Measurements from ENCODE around the gene SFI1.
"Not testable (repeated sequence)": the region's sequence is repeated elsewhere in the genome, so short reads cannot be mapped to it uniquely, and the experiment has no call there.

The SFI1 gene

GRCh38 chr22:31461699-31462098 is 34.6 kb upstream of the SFI1 start:
- no peak overlapping the region for H3K4me3 ChIP-seq (ENCODE audit: low read length)
- DNase-seq (ENCODE audit: low read depth) = no peak
- TF ChIP-seq CTCF (conservative IDR thresholded peaks at IDR 0.05; ENCODE audit: low read depth, low read length) = no peak

GRCh38 chr22:31465307-31465706 is 31.0 kb upstream of the SFI1 start:
- H3K4me3 ChIP-seq (ENCODE audit: low read length) = no peak overlapping the region
- no peak for TF ChIP-seq CTCF (conservative IDR thresholded peaks at IDR 0.05; ENCODE audit: low read depth, low read length)
- no peak for DNase-seq (ENCODE audit: low read depth)

GRCh38 chr22:31474743-31475142 is 21.6 kb upstream of the SFI1 start:
- H3K4me3 ChIP-seq (ENCODE audit: low read length) = no peak overlapping the region
- no peak for DNase-seq (ENCODE audit: low read depth)
- no peak for TF ChIP-seq CTCF (conservative IDR thresholded peaks at IDR 0.05; ENCODE audit: low read depth, low read length)

GRCh38 chr22:31475800-31476199 is 20.5 kb upstream of the SFI1 start:
- no peak for TF ChIP-seq CTCF (conservative IDR thresholded peaks at IDR 0.05; ENCODE audit: low read depth, low read length)
- no peak overlapping the region for H3K4me3 ChIP-seq (ENCODE audit: low read length)
- DNase-seq (ENCODE audit: low read depth) = no peak

GRCh38 chr22:31477329-31477728 is 19.0 kb upstream of the SFI1 start:
- no peak for DNase-seq (ENCODE audit: low read depth)
- TF ChIP-seq CTCF (conservative IDR thresholded peaks at IDR 0.05; ENCODE audit: low read depth, low read length) = no peak

GRCh38 chr22:31481129-31481528 is 15.2 kb upstream of the SFI1 start:
- no peak overlapping the region for H3K4me3 ChIP-seq (ENCODE audit: low read length)
- TF ChIP-seq CTCF (conservative IDR thresholded peaks at IDR 0.05; ENCODE audit: low read depth, low read length) = no peak
- no peak for DNase-seq (ENCODE audit: low read depth)

More at GRCh38 chr22:31477329-31477728, 19.0 kb upstream of the SFI1 start:
- no peak overlapping the region for H3K4me3 ChIP-seq (ENCODE audit: low read length)

- H3K4me3 ChIP-seq (ENCODE audit: low read length); DNase-seq (ENCODE audit: low read depth): not testable (repeated sequence)
These were observed 13.9 kb upstream of the SFI1 start for GRCh38 chr22:31482470-31482869.

GRCh38 chr22:31486369-31486768 is 10.0 kb upstream of the SFI1 start:
- not testable (repeated sequence) for DNase-seq (ENCODE audit: low read depth); H3K4me3 ChIP-seq (ENCODE audit: low read length)

Data from retinal pigment epithelial cell (primary cell).